K562 (cell line): ENCODE measurements around the gene HIP1R. TPM values are rescaled to one million over a fixed set of nuclear protein-coding genes. Genes with fewer than 3 reads are reported as not detected.

Experiments
- BCL6 ChIP-seq: fragments of 250-450 bp; sonication (Bioruptor Pico); IDR thresholded peaks from 2 replicates; pipeline ENCODE4 v1.4.0; 2020
- CBFA2T2 ChIP-seq: fragments of 450-650 bp; conservative IDR thresholded peaks from 2 replicates; pipeline ENCODE4 v1.6.1; 2017; ENCODE audit warnings: mild to moderate bottlenecking
- CBX2 ChIP-seq: fragments of 200-600 bp; sonication (generic); IDR thresholded peaks from one replicate; pipeline ENCODE4 v1.6.1; 2012; ENCODE audit warnings: mild to moderate bottlenecking, low read length, inconsistent platforms; ENCODE audit not compliant: insufficient read depth, poor library complexity, severe bottlenecking
- CEBPB ChIP-seq: fragments of 450-650 bp; IDR thresholded peaks from 2 replicates; pipeline ENCODE4 v1.6.1; 2016; ENCODE audit warnings: missing genetic modification characterization, missing compliant biosample characterization
- GTF2E2 ChIP-seq: fragments of 200-800 bp; sonication (Bioruptor generic); IDR thresholded peaks from 2 replicates; pipeline ENCODE4 v1.6.1; 2016; ENCODE audit warnings: missing genetic modification characterization, missing compliant biosample characterization
- GTF3C2 ChIP-seq: IDR thresholded peaks from 3 replicates; pipeline ENCODE4 v1.6.1; 2011; ENCODE audit warnings: borderline replicate concordance, mild to moderate bottlenecking, moderate library complexity; ENCODE audit not compliant: insufficient read length; ENCODE audit errors: extremely low read depth
- HMGN3 ChIP-seq: IDR thresholded peaks from 2 replicates; pipeline ENCODE4 v1.6.1; 2011; ENCODE audit warnings: borderline replicate concordance, low read depth, mild to moderate bottlenecking, mixed read lengths, low read length; ENCODE audit not compliant: insufficient read length; ENCODE audit errors: extremely low read depth
- MYNN ChIP-seq, 2 experiments: sonication (generic); formaldehyde crosslinking in 1 of 2; IDR thresholded peaks; 2 replicates each; pipeline versions ENCODE4 v1.5.0 to v1.6.1; 2016 to 2020; ENCODE audit warnings: antibody characterized with exemption in 1 of 2, missing genetic modification reagents in 1 of 2
- NCOA1 ChIP-seq: fragments of 450-650 bp; IDR thresholded peaks from 2 replicates; pipeline ENCODE4 v1.6.1; 2016; ENCODE audit warnings: low read depth
- NONO ChIP-seq, 2 experiments: fragments of 200-400 bp in 1 of 2; fragments of 450-650 bp in 1 of 2; formaldehyde crosslinking in 1 of 2; IDR thresholded peaks; 2 replicates each; pipeline ENCODE4 v1.6.1; 2017; ENCODE audit warnings: low read depth in 2 of 2, mild to moderate bottlenecking in 2 of 2, moderate library complexity in 2 of 2, low read length in 1 of 2
- NR1H2 ChIP-seq: sonication (generic); formaldehyde crosslinking; IDR thresholded peaks from 2 replicates; pipeline ENCODE4 v1.4.0; 2020; ENCODE audit warnings: mild to moderate bottlenecking, missing genetic modification reagents
- POLR2B ChIP-seq: fragments of 450-650 bp; IDR thresholded peaks from 2 replicates; pipeline ENCODE4 v1.6.1; 2018; ENCODE audit warnings: low read depth; ENCODE audit not compliant: partially characterized antibody
- REST ChIP-seq, 2 experiments: fragments of 450-650 bp; formaldehyde crosslinking in 1 of 2; IDR thresholded peaks; 2 replicates each; pipeline versions ENCODE4 v1.4.0 to v1.6.1; 2014 to 2020; ENCODE audit warnings: mild to moderate bottlenecking in 2 of 2, borderline replicate concordance in 1 of 2, low read depth in 1 of 2
- STAT5A ChIP-seq: IDR thresholded peaks from 2 replicates; pipeline ENCODE4 v1.6.1; 2012; ENCODE audit warnings: low read length, inconsistent platforms, borderline replicate concordance
- TCF7L2 ChIP-seq: fragments of 150-350 bp; IDR thresholded peaks from 2 replicates; pipeline ENCODE4 v1.6.1; 2016; ENCODE audit warnings: low read depth, mild to moderate bottlenecking, low read length, moderate library complexity
- ZNF184 ChIP-seq: sonication (generic); formaldehyde crosslinking; IDR thresholded peaks from 2 replicates; pipeline ENCODE4 v1.5.0; 2020; ENCODE audit warnings: missing genetic modification reagents
- ZNF444 ChIP-seq: fragments of 250-450 bp; sonication (Bioruptor Pico); IDR thresholded peaks from 2 replicates; pipeline ENCODE4 v1.4.0; 2020; ENCODE audit warnings: mild to moderate bottlenecking, moderate library complexity
- polyA plus RNA-seq, 8 experiments: library from polyadenylated mRNA; depleted of rRNA in 4 of 8; stranded (reverse) in 5 of 8; unstranded in 3 of 8; fragments of >200 nt; fragmentation: Nextera tagmentation in 2 of 8; fragmentation: Illumina TruSeq in 1 of 8; extraction: Ambion mirVana in 2 of 8; extraction: Trizol in 1 of 8; gene quantifications; 2 replicates each; pipeline versions ENCODE4 v1.2.1 to v1.2.3, GENCODE V29; 2011 to 2014; ENCODE audit warnings: inconsistent platforms in 1 of 8, missing spikeins in 1 of 8
- total RNA-seq, 7 experiments: library from RNA; depleted of rRNA in 6 of 7; stranded (reverse); fragments of >200 nt in 6 of 7; fragmentation: Illumina TruSeq in 2 of 7; extraction: Trizol in 2 of 7; gene quantifications; 2 replicates each; pipeline versions ENCODE4 v1.2.1 to v1.2.3, GENCODE V29; 2011 to 2021; ENCODE audit warnings: low replicate concordance in 1 of 7

Gene HIP1R
- total and polyA plus RNA-seq, 9 of the 15 experiments (the other 6 are each of a cell fraction or from before 2014, with no cell fraction given): 0.15 to 31.0 (median 14.2) TPM

- no peak for TF ChIP-seq TCF7L2
- TF ChIP-seq POLR2B: no peak
- TF ChIP-seq CBX2: no peak
- no peak for TF ChIP-seq STAT5A
- no peak for TF ChIP-seq NCOA1
- no peak for TF ChIP-seq CBFA2T2
- no peak for TF ChIP-seq BCL6 (CRISPR knock-in tag)
- no peak for TF ChIP-seq ZNF184 (CRISPR knock-in tag)
- no peak for TF ChIP-seq NONO (IDR thresholded peaks at IDR 0.05; ENCODE audit: low read depth in 2 of 2, low read length in 1 of 2)
- TF ChIP-seq HMGN3: no peak
- TF ChIP-seq GTF2E2 (tag): no peak
- no peak for TF ChIP-seq GTF3C2
- TF ChIP-seq MYNN (IDR thresholded peaks at IDR 0.05): peak; percentile 64; the same call in 1 of the 2 replicates
- no peak for TF ChIP-seq MYNN (CRISPR knock-in tag; IDR thresholded peaks at IDR 0.05)
- peak; percentile 87 for TF ChIP-seq REST (IDR thresholded peaks at IDR 0.05; ENCODE audit: borderline replicate concordance)
- TF ChIP-seq REST (CRISPR knock-in tag; IDR thresholded peaks at IDR 0.05; ENCODE audit: low read depth): no peak
- no peak for TF ChIP-seq ZNF444
- TF ChIP-seq CEBPB (tag): no peak
- TF ChIP-seq NR1H2 (CRISPR knock-in tag): no peak
Measured at GRCh38 chr12:122860040-122860853, 25.0 kb downstream of the HIP1R start (continued).
